Activated CD4-positive, alpha-beta T cell treated with anti-CD3 and anti-CD28 coated beads, Interleukin-2, amount 50 U/mL, for 24 hours (primary cell): ENCODE data around the gene CBFB.
"Not testable (repeated sequence)": the region's sequence is repeated elsewhere in the genome, so short reads cannot be mapped to it uniquely, and the experiment has no call there.

Experiments
- DNase-seq, 2 donors: peaks; one replicate each; pipeline ENCODE4 v3.0.0-alpha.2; 2020; ENCODE audit warnings: low read depth in 1 of 2, low spot score in 1 of 2

CBFB gene

DNA sequence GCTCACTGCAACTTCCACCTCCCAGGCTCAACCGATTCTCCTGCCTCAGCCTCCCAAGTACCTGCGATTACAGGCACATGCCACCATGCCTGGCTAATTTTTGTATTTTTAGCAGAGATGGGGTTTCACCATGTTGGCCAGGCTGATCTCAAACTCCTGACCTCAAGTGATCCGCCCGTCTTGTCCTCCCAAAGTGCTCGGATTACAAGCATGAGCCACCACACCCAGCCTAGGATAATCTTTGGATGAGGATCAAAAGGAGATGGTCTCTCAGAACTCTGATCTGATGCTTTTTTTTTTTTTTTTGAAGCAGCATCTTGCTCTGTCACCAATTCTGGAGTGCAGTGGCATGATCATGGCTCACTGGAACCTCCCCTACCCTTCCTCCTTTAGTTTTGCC lies 93.8 kb downstream of the CBFB start:
- DNase-seq = not testable (repeated sequence)

DNA sequence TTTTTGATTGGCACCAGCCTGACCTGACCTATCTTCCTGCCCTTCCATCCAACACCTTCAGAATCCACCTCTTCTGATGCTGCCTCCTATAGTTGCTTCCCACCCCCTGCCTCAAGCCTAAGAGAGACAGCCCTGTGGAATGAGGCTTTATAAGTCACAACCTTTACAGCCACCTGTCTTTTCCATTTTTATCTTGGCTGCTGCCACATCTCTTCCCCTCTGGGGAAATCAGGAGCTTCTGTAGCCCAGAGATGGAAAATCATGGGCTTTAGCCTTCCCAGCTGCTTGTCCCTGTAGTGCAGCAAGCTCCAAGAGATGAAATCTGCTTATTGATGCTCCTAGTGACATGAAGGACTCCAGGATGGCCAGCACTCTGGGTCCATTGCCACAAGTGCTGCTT lies 99.5 kb downstream of the CBFB start:
- DNase-seq = no peak

DNA sequence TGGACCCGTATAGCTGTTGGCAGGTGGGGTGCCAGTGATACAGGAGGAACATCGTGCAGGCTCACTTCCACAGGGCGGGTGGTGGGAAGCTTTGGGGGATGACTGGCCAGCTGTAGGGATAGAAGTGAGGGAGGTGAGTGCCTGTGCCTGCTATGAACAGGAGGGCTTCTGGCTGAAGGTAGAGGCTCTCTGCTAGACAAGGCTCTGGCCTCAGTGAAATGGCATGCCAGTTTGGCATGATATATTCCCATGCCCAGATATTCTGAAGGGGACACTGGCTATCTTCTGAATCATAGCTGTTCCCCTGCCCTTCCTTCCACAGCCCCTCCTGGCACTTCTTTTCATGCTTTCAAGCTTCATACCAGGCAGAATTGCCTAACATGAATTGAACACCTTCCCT lies 99.9 kb downstream of the CBFB start:
- DNase-seq = no peak

DNA sequence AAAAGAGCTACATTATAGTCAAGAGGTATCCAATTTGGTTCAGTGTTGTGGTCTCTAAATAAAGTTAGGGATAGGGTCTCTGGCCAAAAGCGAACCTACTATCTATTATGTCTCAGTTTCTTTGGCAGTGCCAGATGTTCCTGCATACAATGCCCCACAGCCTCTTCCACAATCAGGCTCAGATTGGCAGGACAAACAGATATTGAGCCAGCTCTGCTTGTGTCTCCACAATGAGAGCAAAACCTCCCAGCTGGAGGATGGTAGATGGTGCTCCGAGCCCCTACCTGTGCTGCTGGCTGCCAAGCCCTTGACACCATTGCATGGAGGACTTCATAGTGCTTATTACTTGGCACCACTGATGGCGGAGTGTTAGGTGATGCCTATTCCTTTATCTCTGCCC lies 100.5 kb downstream of the CBFB start:
- DNase-seq = no peak

DNA sequence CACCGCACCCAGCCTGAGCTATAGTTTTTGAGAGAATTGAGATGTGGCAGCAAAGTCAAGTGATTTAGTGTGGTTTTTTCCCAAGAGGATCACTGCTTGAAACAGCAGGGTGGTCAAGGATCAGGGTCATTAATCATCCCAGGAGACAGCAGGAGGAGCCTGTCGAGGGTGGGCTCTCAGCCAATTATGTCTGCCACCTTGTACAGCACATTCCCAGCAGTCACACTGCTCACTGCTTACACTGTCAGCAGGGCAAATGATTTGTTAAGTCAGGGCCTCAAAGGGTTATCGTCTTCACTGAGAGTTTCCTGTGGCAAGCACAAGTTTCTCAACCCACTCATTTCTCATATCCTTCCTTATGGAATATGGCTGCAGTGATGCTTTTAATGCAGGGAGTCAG lies 108.7 kb downstream of the CBFB start:
- no peak for DNase-seq

DNA sequence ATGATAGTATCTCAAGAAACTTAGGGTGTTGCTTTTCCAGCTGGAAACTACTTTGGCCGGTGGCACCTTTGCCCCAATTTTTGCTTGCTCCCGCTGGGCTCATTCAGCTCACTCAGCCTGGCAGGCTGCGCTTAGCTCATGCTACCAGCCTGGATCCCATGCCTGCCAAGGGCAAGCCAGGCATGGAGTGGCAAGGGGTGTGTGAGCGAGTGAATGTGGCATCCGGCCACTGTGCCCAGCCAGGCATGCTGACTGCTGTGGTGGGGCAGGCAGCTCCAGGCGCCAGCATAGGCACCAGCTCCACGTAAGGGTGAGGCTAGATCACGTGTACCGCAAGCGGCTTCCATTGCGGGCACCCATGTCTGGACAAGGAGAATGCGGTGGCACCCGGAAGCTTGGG lies 112.4 kb downstream of the CBFB start:
- DNase-seq = no peak

DNA sequence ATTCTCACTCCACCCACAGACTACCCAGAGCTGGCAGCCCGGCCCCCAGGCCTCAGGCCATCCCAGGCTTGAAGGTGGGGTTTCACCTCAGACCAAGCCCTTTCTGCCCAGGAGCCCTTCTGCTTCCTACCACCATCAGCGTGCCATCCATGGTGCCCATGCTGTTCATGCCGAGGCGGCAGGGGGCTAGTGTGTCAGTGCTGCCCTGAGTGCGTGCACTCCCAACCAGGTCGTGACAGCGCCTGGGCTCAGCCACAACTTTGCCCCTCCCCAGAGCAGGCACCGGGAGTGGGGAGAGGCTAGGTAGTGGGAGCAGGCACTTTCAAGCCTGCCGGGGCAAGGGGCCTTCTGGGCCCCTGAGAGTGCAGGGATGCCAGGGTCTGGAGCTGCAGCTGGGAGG lies 113.4 kb downstream of the CBFB start:
- no peak for DNase-seq

DNA sequence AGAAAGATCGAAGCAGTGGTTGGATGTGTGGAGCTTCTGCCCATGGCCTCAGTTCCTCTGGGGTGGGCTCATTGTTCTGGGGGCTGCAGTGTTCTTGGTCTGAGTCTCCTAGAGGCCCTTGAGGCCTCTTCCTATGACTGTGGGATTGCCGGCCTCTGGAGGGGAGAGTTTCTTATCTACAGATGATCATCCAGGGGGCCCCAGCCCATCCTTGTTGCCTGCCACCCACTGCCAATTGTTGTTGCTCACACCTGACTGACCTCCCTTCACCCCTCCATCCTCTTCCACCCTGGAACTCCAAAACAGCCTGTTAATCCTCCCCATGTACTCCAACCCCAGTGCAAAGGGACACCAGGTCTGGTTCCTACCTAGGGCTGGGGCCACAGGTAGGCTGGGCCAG lies 116.0 kb downstream of the CBFB start:
- no peak for DNase-seq

DNA sequence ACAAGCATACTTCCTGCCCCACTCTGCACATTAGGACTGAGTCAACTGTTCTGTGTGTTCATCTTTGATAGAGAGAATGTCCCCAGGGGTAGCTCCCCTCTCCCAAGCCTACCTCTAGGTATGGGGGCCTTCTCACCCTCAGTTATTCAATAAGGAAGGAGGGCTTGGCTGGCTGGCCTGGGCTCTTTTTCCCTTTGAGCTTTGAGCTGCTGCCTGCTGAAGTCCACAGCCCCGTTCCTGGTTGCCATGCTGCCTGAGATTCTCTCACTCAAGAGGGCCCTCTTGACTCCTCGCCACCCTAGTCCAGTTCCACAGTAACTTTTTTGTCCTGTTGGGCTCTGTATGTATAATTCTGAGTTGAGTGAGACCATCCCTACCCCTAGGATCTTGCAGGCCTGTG lies 116.8 kb downstream of the CBFB start:
- no peak for DNase-seq

DNA sequence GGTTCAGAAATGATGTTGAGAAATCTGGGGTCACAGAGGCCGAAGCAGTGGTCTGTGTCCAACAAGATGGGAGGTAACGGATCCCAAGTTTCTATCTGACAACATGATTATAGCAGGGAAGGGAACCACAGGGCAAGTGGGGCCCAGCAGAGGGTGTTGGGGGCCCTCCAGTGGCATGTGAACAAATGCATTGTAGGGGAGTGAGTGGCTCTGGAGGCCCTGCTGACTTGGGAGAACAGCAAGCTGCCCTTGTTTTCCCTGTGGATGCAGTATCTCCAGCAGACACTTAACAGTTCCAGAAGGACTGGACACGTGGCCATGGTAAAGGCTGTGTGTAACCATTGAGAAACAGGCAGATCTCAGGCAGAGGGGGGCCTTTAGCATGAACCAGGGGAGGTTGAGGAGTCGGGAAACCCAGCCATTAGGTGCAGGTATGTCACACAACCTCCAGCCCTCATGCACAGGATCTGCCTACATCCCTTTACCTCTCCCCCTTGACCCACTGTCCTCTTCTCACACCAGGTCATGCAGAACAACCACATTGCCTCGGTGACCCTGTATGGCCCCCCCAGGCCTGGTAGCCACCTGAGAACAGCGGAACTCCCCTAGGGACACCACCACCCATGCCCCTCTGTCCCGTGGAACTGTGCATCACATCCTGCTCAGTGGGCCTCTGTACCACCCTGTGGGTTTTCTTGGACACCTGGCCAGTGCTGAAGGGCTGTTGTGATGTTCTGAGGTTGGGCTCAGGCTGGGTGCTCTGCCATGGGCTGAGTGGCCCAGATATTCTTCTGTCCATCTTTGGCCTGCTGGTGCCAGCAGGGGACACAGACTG lies 117.8 kb downstream of the CBFB start:
- no peak for DNase-seq

DNA sequence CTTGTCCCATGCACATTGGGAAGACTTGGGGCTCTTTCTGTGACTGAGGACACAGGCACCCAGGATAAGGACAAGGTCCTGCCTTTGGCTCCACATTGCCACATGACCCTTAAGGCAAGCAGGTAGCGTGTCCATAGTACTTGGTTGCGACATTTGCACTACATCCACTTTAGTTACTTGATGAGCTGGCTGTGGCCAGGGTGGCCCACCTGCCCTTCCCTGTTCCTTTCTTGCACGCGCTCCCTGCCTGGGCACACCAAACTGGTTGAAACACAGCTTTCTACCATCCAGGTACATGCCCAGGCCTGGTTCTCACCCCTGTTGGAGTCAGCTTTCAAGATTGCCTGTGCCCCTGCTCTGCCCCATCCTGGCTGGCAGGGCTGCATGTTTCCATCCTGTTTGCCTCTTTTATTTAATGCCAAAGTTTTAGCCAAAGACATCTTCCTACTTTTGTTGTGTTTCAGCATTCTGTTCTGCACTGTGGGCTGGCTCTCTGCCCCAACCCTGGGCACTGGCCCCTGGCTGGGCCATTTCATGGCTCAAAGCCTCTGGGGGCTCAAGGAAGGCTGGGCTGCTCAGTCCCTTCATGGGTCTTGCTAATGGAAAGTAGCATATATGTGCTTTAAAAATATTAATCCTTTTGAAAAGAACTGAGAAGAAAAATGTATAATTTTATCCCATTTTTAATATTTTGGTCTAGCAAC lies 118.6 kb downstream of the CBFB start:
- no peak for DNase-seq

DNA sequence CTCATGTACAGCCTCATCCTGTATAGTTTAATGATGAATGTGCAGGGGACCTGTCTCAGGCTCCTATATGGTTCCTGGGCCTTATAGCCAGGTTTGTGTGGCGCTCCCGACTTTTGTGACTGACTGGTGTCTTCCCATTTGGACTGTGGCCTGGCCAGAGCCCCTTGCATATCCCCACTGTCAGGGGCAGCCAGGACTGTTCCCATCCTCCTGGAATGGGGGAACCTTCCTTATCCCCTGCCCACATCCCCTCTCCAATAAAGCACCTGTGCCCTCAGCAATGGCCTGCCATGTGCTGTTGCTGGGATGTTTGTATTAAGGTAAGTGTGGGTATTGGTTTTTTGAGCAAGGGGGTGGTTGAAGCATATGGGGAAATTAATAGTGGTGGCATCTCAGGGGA lies 119.3 kb downstream of the CBFB start:
- DNase-seq = no peak

DNA sequence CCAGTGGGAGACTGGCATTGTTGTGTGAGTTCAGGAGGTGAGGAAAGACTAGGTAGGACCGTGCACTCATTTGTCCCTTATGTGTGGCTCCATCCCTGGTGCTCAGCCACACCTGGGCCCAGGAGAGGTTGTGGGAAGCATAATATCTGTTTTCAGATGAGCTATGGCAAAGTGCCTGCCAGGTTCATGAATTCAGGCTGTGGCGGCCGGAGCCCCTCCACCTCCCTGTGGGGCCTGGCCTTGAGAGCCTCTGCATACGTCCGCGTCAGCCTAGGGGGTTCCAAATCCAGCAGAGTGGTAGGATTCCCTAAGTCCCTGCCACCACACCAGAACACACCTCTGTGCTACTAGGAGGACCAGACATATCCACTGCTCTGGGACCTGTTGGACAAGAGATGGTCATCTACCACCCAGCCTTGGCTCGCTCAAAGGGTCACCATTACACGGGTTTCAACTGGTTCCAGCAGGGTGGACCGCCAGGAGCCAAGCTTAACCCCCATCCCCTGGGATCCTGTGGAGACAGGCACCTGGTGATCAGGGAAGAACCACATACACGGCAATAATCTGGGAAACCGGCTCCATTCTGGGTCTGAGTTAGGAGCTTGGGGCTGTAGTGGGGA lies 119.8 kb downstream of the CBFB start:
- no peak for DNase-seq

DNA sequence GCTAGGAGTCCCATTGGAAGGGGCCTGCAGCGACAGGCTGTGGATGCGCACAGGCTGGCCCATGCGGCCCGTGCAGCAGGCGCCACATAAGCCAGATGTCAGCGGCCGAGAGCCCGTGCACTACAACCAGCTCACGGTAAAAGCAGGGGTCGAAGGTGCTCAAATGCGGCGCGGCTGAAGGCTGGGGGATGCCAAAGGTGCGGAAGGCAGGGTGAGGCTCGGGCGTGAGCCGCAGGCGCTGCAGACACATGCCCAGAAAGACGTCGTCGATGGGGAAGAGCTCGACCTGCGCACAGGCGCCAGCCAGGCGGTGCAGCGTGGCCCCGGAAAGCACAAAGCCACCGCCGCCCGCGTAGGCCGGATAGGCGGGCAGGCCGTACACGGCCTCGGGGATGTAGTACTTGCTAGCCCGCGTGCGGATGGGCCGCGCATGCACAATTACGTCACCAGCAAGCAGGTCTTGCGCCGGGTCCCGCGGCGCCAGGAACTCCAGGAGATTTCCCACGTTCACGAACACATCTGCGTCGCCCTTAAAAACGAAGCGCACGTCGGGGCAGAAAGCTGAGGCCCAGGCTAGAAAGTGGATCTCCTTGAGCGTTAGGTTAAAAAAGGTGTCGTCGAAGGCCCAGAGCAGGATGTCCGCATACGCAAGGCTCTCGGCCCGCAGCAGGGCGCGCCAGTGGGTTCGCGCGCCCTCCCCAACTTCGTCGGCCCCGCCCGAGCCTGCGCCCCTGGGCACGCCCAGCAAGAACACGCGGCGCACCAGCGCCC lies 120.5 kb downstream of the CBFB start:
- no peak for DNase-seq

DNA sequence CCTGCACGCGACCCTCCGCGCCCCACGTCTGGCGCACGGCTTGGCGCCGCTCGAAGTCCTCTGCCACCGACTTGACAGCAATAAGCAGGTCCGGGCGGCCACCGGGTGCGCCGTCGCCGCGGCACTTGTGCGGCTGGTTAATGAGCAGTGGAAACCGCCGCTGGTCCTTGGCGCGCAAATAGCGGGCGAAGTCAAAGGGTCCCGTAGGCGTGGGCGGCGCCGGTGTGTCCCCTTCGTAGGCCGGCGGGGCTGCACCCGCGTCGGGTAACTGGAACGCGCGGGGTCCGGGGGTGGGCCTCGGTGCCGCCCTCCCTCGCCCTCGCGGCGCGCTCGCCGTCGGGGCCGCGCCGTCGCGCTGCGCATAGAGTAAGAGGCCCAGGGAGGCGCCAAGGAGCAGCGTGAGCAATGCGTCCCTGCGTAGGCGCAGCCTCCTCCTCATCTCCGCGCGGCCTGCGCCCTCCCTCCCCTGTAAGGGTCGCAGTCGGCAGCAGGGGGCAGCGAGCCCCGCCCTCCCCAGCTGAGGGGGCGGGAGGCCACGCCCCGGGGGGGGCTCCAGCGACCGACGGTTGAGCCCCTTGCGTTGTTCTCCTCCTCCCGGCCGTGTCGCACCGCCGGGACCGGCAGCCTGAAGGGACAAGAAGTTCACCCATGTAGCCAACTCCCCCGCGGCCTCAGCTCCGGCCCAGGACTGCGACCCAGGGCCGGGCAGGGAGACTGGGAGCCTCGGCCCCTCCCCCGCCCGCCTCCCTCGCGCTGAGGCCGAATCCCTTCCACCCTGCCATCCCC lies 121.3 kb downstream of the CBFB start:
- DNase-seq = no peak
